NB4 (cell line): ENCODE results near the gene DUOX1.

Experiments used
- MYC ChIP-seq: IDR thresholded peaks from 2 replicates; pipeline ENCODE4 v1.6.1; 2011; ENCODE audit warnings: low read depth, low read length
- POLR2A ChIP-seq: IDR thresholded peaks from 2 replicates; pipeline ENCODE4 v1.6.1; 2011; ENCODE audit warnings: mild to moderate bottlenecking; ENCODE audit not compliant: insufficient read length; ENCODE audit errors: extremely low read depth
- TF ChIP-seq, protein P1 (sequence below): IDR thresholded peaks from one replicate; pipeline ENCODE4 v1.5.1; 2012; ENCODE audit warnings: low read depth, low read length
- TF ChIP-seq, protein P2 (sequence below): IDR thresholded peaks from 2 replicates; pipeline ENCODE4 v1.6.1; 2011; ENCODE audit warnings: low read depth, low read length

DNA sequence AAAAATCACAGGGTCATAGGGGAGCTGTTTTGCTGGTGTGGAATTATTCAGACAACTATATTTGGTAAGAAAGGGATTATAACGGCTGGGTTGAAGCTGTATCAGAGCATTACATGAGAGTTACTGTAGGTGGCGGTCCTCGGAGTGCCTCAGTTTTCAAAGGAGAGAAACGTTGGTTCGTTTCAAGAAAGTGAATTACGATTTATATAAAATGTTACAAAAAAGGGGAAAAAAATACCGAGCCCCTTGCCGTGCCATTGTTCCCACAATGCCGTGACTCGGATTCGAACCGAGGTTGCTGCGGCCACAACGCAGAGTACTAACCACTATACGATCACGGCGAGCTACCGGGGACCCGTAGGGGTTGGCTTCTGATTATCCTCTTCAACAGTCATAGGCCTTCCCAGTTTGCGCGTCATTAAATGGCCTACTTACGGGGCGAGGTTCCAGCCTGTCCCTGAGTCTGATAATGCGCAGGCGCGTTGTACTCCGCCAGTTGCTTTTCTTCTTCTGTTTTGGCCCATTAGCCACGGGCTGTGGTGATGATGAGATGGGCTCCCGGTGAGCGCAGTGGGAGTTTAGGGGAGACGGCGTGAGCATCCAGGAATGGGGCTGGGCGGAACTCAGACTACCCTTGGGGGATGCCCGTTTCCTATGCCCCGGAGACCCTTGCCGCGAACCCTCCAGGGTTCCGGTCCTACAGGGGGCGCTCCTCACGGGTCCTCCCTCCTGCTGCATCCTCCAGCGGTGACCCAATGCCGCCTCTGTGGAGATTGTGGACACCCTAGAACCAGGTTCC is 68.7 kb downstream of the DUOX1 start:
- TF ChIP-seq, protein P1, sequence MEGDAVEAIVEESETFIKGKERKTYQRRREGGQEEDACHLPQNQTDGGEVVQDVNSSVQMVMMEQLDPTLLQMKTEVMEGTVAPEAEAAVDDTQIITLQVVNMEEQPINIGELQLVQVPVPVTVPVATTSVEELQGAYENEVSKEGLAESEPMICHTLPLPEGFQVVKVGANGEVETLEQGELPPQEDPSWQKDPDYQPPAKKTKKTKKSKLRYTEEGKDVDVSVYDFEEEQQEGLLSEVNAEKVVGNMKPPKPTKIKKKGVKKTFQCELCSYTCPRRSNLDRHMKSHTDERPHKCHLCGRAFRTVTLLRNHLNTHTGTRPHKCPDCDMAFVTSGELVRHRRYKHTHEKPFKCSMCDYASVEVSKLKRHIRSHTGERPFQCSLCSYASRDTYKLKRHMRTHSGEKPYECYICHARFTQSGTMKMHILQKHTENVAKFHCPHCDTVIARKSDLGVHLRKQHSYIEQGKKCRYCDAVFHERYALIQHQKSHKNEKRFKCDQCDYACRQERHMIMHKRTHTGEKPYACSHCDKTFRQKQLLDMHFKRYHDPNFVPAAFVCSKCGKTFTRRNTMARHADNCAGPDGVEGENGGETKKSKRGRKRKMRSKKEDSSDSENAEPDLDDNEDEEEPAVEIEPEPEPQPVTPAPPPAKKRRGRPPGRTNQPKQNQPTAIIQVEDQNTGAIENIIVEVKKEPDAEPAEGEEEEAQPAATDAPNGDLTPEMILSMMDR, result peak; percentile 70
- TF ChIP-seq POLR2A (peak; percentile 76), MYC (peak; percentile 49; the same call in 1 of the 2 replicates)
- TF ChIP-seq, protein P2, sequence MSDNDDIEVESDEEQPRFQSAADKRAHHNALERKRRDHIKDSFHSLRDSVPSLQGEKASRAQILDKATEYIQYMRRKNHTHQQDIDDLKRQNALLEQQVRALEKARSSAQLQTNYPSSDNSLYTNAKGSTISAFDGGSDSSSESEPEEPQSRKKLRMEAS, result peak; percentile 53
